ENCODE measurements around the gene SEC22C.
"Not testable (repeated sequence)": the region's sequence is repeated elsewhere in the genome, so short reads cannot be mapped to it uniquely, and the experiment has no call there.

GRCh38 chr3:42597098-42597497, 15.3 kb upstream of the SEC22C start:
- TF ChIP-seq CTCF (IDR thresholded peaks at IDR 0.05); RXRA (IDR thresholded peaks at IDR 0.05; ENCODE audit: borderline replicate concordance, low read depth); USF2 (IDR thresholded peaks at IDR 0.05; ENCODE audit: borderline replicate concordance, low read depth, low read length); RCOR1 (IDR thresholded peaks at IDR 0.05; ENCODE audit: low read length); RAD21 (IDR thresholded peaks at IDR 0.05; ENCODE audit: low read length); EZH2phosphoT487 (IDR thresholded peaks at IDR 0.05; ENCODE audit: borderline replicate concordance, low read depth); EP300 (IDR thresholded peaks at IDR 0.05; ENCODE audit: borderline replicate concordance in 1 of 2, low read depth in 1 of 2, low read length in 1 of 2); NFIC (IDR thresholded peaks at IDR 0.05; ENCODE audit: borderline replicate concordance); POLR2AphosphoS5 (IDR thresholded peaks at IDR 0.05; ENCODE audit: low read depth, low read length); GATA2 (CRISPR knock-in tag; IDR thresholded peaks at IDR 0.05); MAX (IDR thresholded peaks at IDR 0.05; ENCODE audit: low read depth); YY1 (IDR thresholded peaks at IDR 0.05; ENCODE audit: low read depth); JUND (IDR thresholded peaks at IDR 0.05); CHD2 (IDR thresholded peaks at IDR 0.05; ENCODE audit: low read length, partially characterized antibody): not testable (repeated sequence)

Measured in SK-N-SH (cell line).